Measurements from ENCODE around the gene NDUFA13. TPM values are rescaled to one million over a fixed set of nuclear protein-coding genes. Genes with fewer than 3 reads are reported as not detected.
A peak's percentile ranks its signal among the peaks of the same experiment; 100 is the strongest.

NDUFA13 gene
- total RNA-seq, 4 donors from 2014 or later: 41.6 to 113 (median 71.4) TPM

DNA sequence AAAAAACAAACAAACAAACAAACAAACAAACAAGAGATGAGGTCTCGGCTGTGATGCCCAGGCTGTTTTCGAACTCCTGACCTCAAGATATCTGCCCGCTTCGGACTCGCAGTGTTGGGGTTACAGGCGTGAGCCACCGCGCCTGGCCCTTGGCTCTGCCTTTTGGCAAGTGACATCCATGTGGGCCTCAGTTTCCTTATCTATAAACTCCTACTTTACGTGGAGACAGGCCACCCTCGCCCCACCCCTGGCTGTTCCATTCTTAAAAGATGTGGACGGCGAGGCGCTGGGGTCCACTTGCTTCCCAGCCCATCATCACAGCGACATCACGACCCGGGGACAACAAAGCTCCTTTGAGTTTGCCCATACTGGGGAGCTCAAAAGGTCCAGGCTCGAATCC lies 2.3 kb upstream of the NDUFA13 start:
- H3K9me3 ChIP-seq: peaks cover 0 to 7% (median 0%) of the 10 kb centered on the region in 3 donors
- peak overlapping the region in 3 of 4 donors; percentile 48 to 61 (median 58) for H3K27ac ChIP-seq
- no peak for ATAC-seq
- TF ChIP-seq POLR2A (IDR thresholded peaks at IDR 0.05) (no peak), EP300 (IDR thresholded peaks at IDR 0.05) (no peak), POLR2AphosphoS5 (IDR thresholded peaks at IDR 0.05) (no peak)
- TF ChIP-seq, protein P1, sequence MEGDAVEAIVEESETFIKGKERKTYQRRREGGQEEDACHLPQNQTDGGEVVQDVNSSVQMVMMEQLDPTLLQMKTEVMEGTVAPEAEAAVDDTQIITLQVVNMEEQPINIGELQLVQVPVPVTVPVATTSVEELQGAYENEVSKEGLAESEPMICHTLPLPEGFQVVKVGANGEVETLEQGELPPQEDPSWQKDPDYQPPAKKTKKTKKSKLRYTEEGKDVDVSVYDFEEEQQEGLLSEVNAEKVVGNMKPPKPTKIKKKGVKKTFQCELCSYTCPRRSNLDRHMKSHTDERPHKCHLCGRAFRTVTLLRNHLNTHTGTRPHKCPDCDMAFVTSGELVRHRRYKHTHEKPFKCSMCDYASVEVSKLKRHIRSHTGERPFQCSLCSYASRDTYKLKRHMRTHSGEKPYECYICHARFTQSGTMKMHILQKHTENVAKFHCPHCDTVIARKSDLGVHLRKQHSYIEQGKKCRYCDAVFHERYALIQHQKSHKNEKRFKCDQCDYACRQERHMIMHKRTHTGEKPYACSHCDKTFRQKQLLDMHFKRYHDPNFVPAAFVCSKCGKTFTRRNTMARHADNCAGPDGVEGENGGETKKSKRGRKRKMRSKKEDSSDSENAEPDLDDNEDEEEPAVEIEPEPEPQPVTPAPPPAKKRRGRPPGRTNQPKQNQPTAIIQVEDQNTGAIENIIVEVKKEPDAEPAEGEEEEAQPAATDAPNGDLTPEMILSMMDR (IDR thresholded peaks at IDR 0.05): no peak
- H3K4me1 ChIP-seq: peaks cover 0 to 47% (median 14%) of the 10 kb centered on the region in 3 donors
- no peaks in the 10 kb centered on the region for H3K36me3 ChIP-seq
- no peaks in the 10 kb centered on the region for H3K27me3 ChIP-seq
- H3K4me3 ChIP-seq: peak overlapping the region in 1 of 2 donors; percentile 43
- WGBS, 2 donors (ENCODE audit: low coverage in 1 of 2): 96% methylated on average over 8 of the region's 17 CpGs; no CpG with 5 or more reads in 1 of the 2 donors

DNA sequence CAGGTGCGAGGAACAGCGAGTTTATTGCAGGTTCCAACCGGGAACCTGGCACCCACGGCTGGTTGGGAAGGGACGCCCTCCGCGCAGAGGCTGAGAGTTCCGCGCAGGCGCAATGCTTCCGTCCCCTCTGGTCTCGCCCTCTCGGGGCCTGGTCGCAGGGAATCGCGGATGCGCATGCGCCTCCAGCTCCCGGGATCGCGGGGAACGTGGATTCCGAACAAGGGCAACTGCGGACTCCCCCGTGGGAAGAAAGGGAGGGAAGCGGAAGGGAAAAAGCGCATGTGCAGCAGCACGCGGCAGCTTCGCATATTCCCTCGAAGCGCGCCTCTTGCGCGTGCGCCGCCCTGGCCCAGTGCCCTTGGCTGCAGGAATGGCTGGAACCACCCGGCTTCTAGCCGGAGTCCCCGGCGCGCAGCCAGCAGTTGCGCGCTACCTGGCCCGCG lies 1.8 kb upstream of the NDUFA13 start:
- peaks cover 0 to 52% (median 14%) of the 10 kb centered on the region in 3 donors for H3K4me1 ChIP-seq
- peaks cover 0 to 7% (median 0%) of the 10 kb centered on the region in 3 donors for H3K9me3 ChIP-seq
- peak overlapping the region in 1 of 2 donors; percentile 43 for H3K4me3 ChIP-seq
- peak; percentile 70 for ATAC-seq
- peaks cover 0 to 3% of the 10 kb centered on the region in 2 donors for H3K36me3 ChIP-seq
- peak; percentile 57 for TF ChIP-seq POLR2AphosphoS5 (IDR thresholded peaks at IDR 0.05)
- no peak for TF ChIP-seq EP300 (IDR thresholded peaks at IDR 0.05)
- no peaks in the 10 kb centered on the region for H3K27me3 ChIP-seq
- WGBS, 2 donors (ENCODE audit: low coverage in 1 of 2): 15% methylated on average over 4 of the region's 46 CpGs; no CpG with 5 or more reads in 1 of the 2 donors
- peak overlapping the region in 3 of 4 donors; percentile 48 to 87 (median 58) for H3K27ac ChIP-seq

DNA sequence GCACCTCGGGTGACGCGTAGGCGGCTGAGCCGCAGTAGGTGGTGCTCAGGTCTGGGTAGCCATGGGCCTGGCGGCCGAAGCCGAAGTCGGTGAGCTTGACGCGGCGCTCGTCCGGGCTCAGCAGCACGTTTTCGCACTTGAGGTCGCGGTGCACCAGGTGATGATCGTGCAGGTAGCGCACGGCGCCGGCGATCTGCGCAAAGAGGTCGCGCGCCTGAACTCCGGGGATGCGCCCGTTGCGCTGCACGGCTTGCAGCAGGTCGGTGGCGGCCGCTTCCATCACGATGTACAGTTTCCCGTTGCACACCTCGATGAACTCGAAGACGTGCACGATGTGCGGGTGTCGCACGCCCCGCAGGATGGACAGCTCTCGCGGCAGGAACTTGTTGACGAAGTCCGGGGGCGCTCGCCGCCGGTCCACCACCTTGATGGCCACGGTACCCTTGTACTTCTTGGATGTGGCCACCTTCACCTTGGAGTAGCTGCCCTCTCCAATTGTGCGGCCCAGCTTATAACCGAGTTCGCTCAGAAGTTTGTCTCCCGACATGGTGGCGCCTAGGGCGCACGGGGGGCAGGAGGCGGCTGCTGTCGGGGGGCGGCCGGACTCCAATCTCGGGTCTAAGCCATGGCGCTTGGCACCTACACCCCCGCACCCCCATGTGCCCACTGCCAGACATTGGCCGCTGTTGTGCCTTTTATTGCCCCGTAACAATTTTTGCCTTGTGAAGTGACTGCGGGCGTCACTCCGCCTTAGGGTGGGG lies 964 bp upstream of the NDUFA13 start, which contains the start of gene TSSK6:
Gene TSSK6 (minus strand): TSS at position 668 of the 761 bp plus-strand sequence. CDS start 121 bp downstream, at position 547.
- no peak for ATAC-seq
- no peaks in the 10 kb centered on the region for H3K27me3 ChIP-seq
- H3K27ac ChIP-seq: peak within 1 kb of the TSS; percentile 43 to 91 (median 88)
- 85% methylated on average over 14 of the region's 74 CpGs; no CpG with 5 or more reads in 1 of the 2 donors for WGBS, 2 donors (ENCODE audit: low coverage in 1 of 2)
- H3K4me3 ChIP-seq: peak within 1 kb of the TSS; percentile 63 to 82
- H3K9me3 ChIP-seq: peaks cover 0 to 7% (median 0%) of the 10 kb centered on the region in 3 donors
- peaks cover 0 to 11% of the 10 kb centered on the region in 2 donors for H3K36me3 ChIP-seq
- TF ChIP-seq POLR2A (IDR thresholded peaks at IDR 0.05) (no peak), EP300 (IDR thresholded peaks at IDR 0.05) (no peak), POLR2AphosphoS5 (IDR thresholded peaks at IDR 0.05) (no peak)
- TF ChIP-seq, protein P1 (IDR thresholded peaks at IDR 0.05): no peak
- peaks cover 0 to 58% (median 14%) of the 10 kb centered on the region in 3 donors for H3K4me1 ChIP-seq

DNA sequence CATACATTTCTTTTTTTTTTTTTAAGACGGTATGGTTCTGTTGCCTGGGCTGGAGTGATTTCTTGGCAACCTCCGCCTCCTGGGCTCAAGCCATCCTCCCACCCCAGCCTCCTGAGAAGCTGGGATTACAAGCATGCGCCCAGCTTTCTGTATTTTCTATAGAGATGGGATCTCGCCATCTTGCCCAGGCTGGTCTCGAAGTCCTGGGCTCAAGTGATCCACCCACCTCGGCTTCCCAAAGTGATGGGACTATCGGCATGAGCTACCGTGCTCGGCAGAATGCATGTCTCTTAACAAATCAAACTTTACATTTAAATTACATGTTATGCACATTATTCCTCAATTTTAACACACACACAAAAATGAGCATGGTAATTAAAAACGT lies 1.2 kb downstream of the NDUFA13 start:
- Histone ChIP-seq H3K4me3 (peak overlapping the region in 1 of 2 donors; percentile 82), H3K9me3 (peaks cover 0 to 7% (median 0%) of the 10 kb centered on the region in 3 donors), H3K27me3 (no peaks in the 10 kb centered on the region), H3K36me3 (peaks cover 0 to 23% of the 10 kb centered on the region in 2 donors), H3K4me1 (peaks cover 0 to 58% (median 14%) of the 10 kb centered on the region in 3 donors), H3K27ac (no peak overlapping the region)
- 45 to 60% methylated on average over 3 to 7 of the region's 10 CpGs for WGBS, 2 donors (ENCODE audit: low coverage in 1 of 2)
- TF ChIP-seq, protein P1 (IDR thresholded peaks at IDR 0.05): no peak
- no peak for TF ChIP-seq EP300 (IDR thresholded peaks at IDR 0.05)
- TF ChIP-seq POLR2AphosphoS5 (IDR thresholded peaks at IDR 0.05): no peak
- no peak for TF ChIP-seq POLR2A (IDR thresholded peaks at IDR 0.05)
- ATAC-seq: no peak

DNA sequence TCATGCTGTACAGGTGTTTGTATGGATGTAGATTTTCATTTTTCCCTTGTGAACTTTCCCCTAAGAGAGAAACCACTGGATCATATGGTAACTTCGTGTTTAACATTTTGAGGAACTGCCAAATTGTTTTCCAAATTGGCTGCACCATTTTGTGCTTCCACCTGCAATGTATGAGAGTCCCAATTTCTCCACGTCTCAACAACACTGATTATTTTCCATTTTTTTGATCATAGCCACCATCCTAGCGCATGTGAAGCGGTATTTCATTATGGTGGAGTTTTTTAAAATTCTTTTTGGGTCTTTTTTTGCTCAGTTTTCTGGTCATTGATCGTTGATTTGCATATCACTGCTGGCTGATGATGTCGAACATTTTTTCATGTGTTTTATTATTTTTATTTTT lies 5.0 kb downstream of the NDUFA13 start:
- WGBS, 2 donors (ENCODE audit: low coverage in 1 of 2): 20 to 77% methylated on average over 1 to 6 of the region's 6 CpGs
- Histone ChIP-seq H3K4me1 (peaks cover 0 to 47% (median 9%) of the 10 kb centered on the region in 3 donors), H3K27ac (no peak overlapping the region), H3K9me3 (no peaks in the 10 kb centered on the region), H3K4me3 (no peak overlapping the region), H3K36me3 (peaks cover 0 to 49% of the 10 kb centered on the region in 2 donors), H3K27me3 (no peaks in the 10 kb centered on the region)
- TF ChIP-seq POLR2A (IDR thresholded peaks at IDR 0.05): no peak
- TF ChIP-seq, protein P1 (IDR thresholded peaks at IDR 0.05): no peak
- no peak for TF ChIP-seq EP300 (IDR thresholded peaks at IDR 0.05)
- TF ChIP-seq POLR2AphosphoS5 (IDR thresholded peaks at IDR 0.05): no peak
- no peak for ATAC-seq

Data from gastroesophageal sphincter (tissue), 4 donors.